ENCODE measurements around the gene TRAPPC13. TPM values are rescaled to one million over a fixed set of nuclear protein-coding genes. Genes with fewer than 3 reads are reported as not detected.

The TRAPPC13 gene
- total RNA-seq (2022; extraction: Qiagen RNA extraction): 12.1 to 14.7 TPM (median 13.2 TPM) in 5 replicates

GRCh38 chr5:65624571-65625555 is at the start of gene TRAPPC13, which contains the start of gene SHLD3:
TSS of gene TRAPPC13 (plus strand) at chr5:65625027. CDS start at chr5:65625061, 34 bp downstream.
TSS of gene SHLD3 (plus strand) at chr5:65625027. CDS start at chr5:65629588, 4,561 bp downstream.

GRCh38 chr5:65624025-65624570 is 729 bp upstream of the TRAPPC13 start, which contains the start of gene TRIM23:
TSS of gene TRIM23 (minus strand) at chr5:65624333. CDS start at chr5:65624274, 59 bp downstream.

Other genes with a start within 250 kb of the TRAPPC13 start
- gene ADAMTS6, start 143.1 kb upstream of the TRAPPC13 start, total RNA-seq (2022; extraction: Qiagen RNA extraction): 0.03 to 0.08 TPM (median 0.06 TPM) in 4 of 5 replicates, not detected in the other
- gene CENPK, start 61.9 kb upstream of the TRAPPC13 start, total RNA-seq (2022; extraction: Qiagen RNA extraction): 24.2 to 31.2 TPM (median 25.5 TPM) in 5 replicates
- gene PPWD1, start 61.7 kb upstream of the TRAPPC13 start, total RNA-seq (2022; extraction: Qiagen RNA extraction): 15.5 to 19.2 TPM (median 17.0 TPM) in 5 replicates
- 5.1 to 9.4 TPM (median 7.0 TPM) in 5 replicates for gene TRIM23, start 694 bp upstream of the TRAPPC13 start, total RNA-seq (2022; extraction: Qiagen RNA extraction)
- gene SHLD3, start within 50 bp of the TRAPPC13 start, total RNA-seq (2022; extraction: Qiagen RNA extraction): 1.9 to 2.7 TPM (median 2.1 TPM) in 5 replicates
- 5.8 to 7.9 TPM (median 6.9 TPM) in 5 replicates for gene SGTB, start 97.1 kb downstream of the TRAPPC13 start, total RNA-seq (2022; extraction: Qiagen RNA extraction)
- 50.4 to 76.6 TPM (median 61.3 TPM) in 5 replicates for gene NLN, start 97.2 kb downstream of the TRAPPC13 start, total RNA-seq (2022; extraction: Qiagen RNA extraction)